Lower leg skin (tissue), 4 donors: ENCODE results near the gene SLC25A30. TPM values are rescaled to one million over a fixed set of nuclear protein-coding genes. Genes with fewer than 3 reads are reported as not detected.
"Not testable (repeated sequence)": the region's sequence is repeated elsewhere in the genome, so short reads cannot be mapped to it uniquely, and the experiment has no call there.

Experiments
- DNase-seq, 2 donors: peaks; one replicate each; pipeline ENCODE4 v3.0.0-alpha.2; 2019; ENCODE audit warnings: low spot score in 2 of 2
- H3K4me3 ChIP-seq: fragments of 200-600 bp; sonication (generic); 2 replicates; pipeline ENCODE4 v1.5.1; 2017; ENCODE audit warnings: mild to moderate bottlenecking, low read depth; ENCODE audit not compliant: poor library complexity, severe bottlenecking
- CTCF ChIP-seq, 3 donors: fragments of 450-650 bp; IDR thresholded peaks; one replicate each; pipeline ENCODE4 v1.5.1; 2016; ENCODE audit warnings: antibody characterized with exemption in 3 of 3, mild to moderate bottlenecking in 3 of 3, moderate library complexity in 2 of 3
- POLR2A ChIP-seq, 2 donors: fragments of 450-650 bp; IDR thresholded peaks; one replicate each; pipeline ENCODE4 v1.6.1; 2016 to 2017; ENCODE audit warnings: antibody characterized with exemption in 2 of 2, mild to moderate bottlenecking in 1 of 2, moderate library complexity in 1 of 2
- WGBS, 2 donors: methylation state at CpG; one replicate each; pipeline ENCODE4 v1.1.5; 2018; 5-methylcytosine and 5-hydroxymethylcytosine counted together
- intact Hi-C: fragments of 100-400 bp; cut with DNase I; formaldehyde crosslinking; loops from one replicate; pipeline ENCODE4 v1.15.0; 2023; ENCODE audit warnings: low total_unique reads
- total RNA-seq, 4 donors: library from RNA; depleted of rRNA; stranded (reverse); fragments of >200 nt; gene quantifications; one replicate each; pipeline ENCODE4 v1.1.0, GENCODE V29; 2016

SLC25A30 gene
- total RNA-seq, 4 donors from 2014 or later = 8.0 to 23.3 (median 20.4) TPM

GRCh38 chr13:45436332-45436731, 18.2 kb upstream of the SLC25A30 start:
- no peak overlapping the region for H3K4me3 ChIP-seq
- no peak for TF ChIP-seq POLR2A (IDR thresholded peaks at IDR 0.05)
- no peak for TF ChIP-seq CTCF (IDR thresholded peaks at IDR 0.05)
- peak in 1 of 2 donors; percentile 45 for DNase-seq
- 82 to 94% methylated on average over 9 of the region's 9 CpGs for WGBS, 2 donors
- intact Hi-C loops = no loop called here

GRCh38 chr13:45434556-45435371, 16.6 kb upstream of the SLC25A30 start:
- peak in 1 of 2 donors; percentile 14 for DNase-seq
- WGBS, 2 donors = 81 to 87% methylated on average over 8 of the region's 8 CpGs
- no peak overlapping the region for H3K4me3 ChIP-seq
- TF ChIP-seq CTCF (IDR thresholded peaks at IDR 0.05) = no peak
- TF ChIP-seq POLR2A (IDR thresholded peaks at IDR 0.05) = no peak
- intact Hi-C loops = no loop called here

GRCh38 chr13:45433381-45433790, 15.2 kb upstream of the SLC25A30 start:
- intact Hi-C loops = no loop called here
- H3K4me3 ChIP-seq = no peak overlapping the region
- 77 to 79% methylated on average over 5 of the region's 5 CpGs for WGBS, 2 donors
- peak in 1 of 2 donors; percentile 21 for DNase-seq
- no peak for TF ChIP-seq CTCF (IDR thresholded peaks at IDR 0.05)
- TF ChIP-seq POLR2A (IDR thresholded peaks at IDR 0.05) = no peak

- no peak overlapping the region for H3K4me3 ChIP-seq
- intact Hi-C loops = no loop called here
- TF ChIP-seq CTCF (IDR thresholded peaks at IDR 0.05) = no peak
- no peak for TF ChIP-seq POLR2A (IDR thresholded peaks at IDR 0.05)
- WGBS, 2 donors = 88% methylated on average over 6 of the region's 6 CpGs
- peak in 1 of 2 donors; percentile 14 for DNase-seq
Observed at GRCh38 chr13:45432737-45433380, 14.7 kb upstream of the SLC25A30 start.

- intact Hi-C loops, H3K4me3 ChIP-seq: not testable (repeated sequence)
- WGBS, 2 donors = 82 to 88% methylated on average over 16 of the region's 16 CpGs
- DNase-seq = peak in 1 of 2 donors; percentile 68
Observed at GRCh38 chr13:45426056-45426841, 8.1 kb upstream of the SLC25A30 start.
